OCI-LY7 (cell line): ENCODE data around the gene AGBL4.

Experiments used
- EZH2phosphoT487 ChIP-seq: fragments of 200-600 bp; sonication (generic); IDR thresholded peaks from 2 replicates; pipeline ENCODE4 v1.6.1; 2018; ENCODE audit warnings: low read depth, borderline replicate concordance, mild to moderate bottlenecking, mixed run types, antibody characterized with exemption, low read length, moderate library complexity, mixed read lengths
- TF ChIP-seq, protein P1 (sequence below): fragments of 200-600 bp; sonication (generic); conservative IDR thresholded peaks from 2 replicates; pipeline ENCODE4 v1.5.1; 2014; ENCODE audit warnings: mild to moderate bottlenecking, antibody characterized with exemption, low read length, moderate library complexity, mixed read lengths

DNA sequence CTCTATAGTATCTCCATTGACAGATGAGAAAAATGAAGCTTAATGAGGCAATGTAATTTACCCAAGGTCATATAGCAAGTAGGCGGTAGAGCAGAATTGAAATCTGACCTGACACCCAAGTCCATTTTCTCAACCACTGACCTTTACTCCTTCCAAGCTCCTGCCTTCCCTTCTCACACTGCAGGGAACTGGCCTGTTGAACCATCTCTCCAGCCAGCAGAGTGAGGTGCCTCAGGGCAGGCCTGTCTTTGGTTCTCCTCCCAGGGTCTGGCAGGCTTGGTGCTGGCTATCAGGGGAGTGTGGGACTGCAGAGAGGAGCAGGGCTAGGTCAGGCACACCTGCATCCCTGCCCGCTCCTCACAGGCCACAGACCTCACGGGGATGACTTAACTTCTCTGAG is 1373.9 kb downstream of the AGBL4 start:
- TF ChIP-seq, protein P1, sequence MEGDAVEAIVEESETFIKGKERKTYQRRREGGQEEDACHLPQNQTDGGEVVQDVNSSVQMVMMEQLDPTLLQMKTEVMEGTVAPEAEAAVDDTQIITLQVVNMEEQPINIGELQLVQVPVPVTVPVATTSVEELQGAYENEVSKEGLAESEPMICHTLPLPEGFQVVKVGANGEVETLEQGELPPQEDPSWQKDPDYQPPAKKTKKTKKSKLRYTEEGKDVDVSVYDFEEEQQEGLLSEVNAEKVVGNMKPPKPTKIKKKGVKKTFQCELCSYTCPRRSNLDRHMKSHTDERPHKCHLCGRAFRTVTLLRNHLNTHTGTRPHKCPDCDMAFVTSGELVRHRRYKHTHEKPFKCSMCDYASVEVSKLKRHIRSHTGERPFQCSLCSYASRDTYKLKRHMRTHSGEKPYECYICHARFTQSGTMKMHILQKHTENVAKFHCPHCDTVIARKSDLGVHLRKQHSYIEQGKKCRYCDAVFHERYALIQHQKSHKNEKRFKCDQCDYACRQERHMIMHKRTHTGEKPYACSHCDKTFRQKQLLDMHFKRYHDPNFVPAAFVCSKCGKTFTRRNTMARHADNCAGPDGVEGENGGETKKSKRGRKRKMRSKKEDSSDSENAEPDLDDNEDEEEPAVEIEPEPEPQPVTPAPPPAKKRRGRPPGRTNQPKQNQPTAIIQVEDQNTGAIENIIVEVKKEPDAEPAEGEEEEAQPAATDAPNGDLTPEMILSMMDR: no peak
- TF ChIP-seq EZH2phosphoT487: no peak
